HepG2 (cell line): ENCODE results near the gene ZBTB46. TPM values are rescaled to one million over a fixed set of nuclear protein-coding genes. Genes with fewer than 3 reads are reported as not detected.
A peak's percentile ranks its signal among the peaks of the same experiment; 100 is the strongest.

Experiments used
- ATAC-seq: fragments of 200-7000 bp; cut with Tn5 transposase; 3 replicates; pipeline ENCODE4 v1.9.1; 2020; ENCODE audit warnings: mild to moderate bottlenecking, moderate library complexity
- BruUV-seq: library from RNA; stranded (reverse); fragments of 400-500 nt; replicated peaks from 2 replicates; lab custom pipeline; 2021; lab: Mats Ljungman, UMichigan
- CTCF ChIA-PET: fragments of 300-600 bp; formaldehyde crosslinking; extraction: SDS; loops from one replicate; lab custom pipeline; 2021; ENCODE audit warnings: low total read pairs, inconsistent platforms, low intra/inter-chr PET ratio; lab: Yijun Ruan, JAX
- POLR2A ChIA-PET: fragments of 350-600 bp; sonication (Branson Sonifier 250); formaldehyde crosslinking; loops from one replicate; lab custom pipeline; 2020; ENCODE audit warnings: antibody characterized with exemption, inconsistent platforms; lab: Yijun Ruan, JAX
- DNase-seq: peaks from one replicate; pipeline ENCODE4 v3.0.0-alpha.2; 2015; ENCODE audit warnings: low spot score
- FAIRE-seq: peaks from 3 replicates; lab custom pipeline; 2011; peaks lifted over from hg19 to GRCh38; lab: Jason Lieb, UNC
- H2AFZ ChIP-seq: one replicate; pipeline ENCODE4 v1.6.1; 2011; ENCODE audit warnings: low read length, inconsistent platforms
- H3K27ac ChIP-seq: fragments of 300-600 bp; 3 replicates; pipeline ENCODE4 v1.8.0; 2011; ENCODE audit warnings: mixed run types, mild to moderate bottlenecking, mixed read lengths, low read length, inconsistent platforms; ENCODE audit not compliant: insufficient read depth; ENCODE audit errors: extremely low read length
- H3K27me3 ChIP-seq, 2 experiments: fragments of 200-600 bp in 1 of 2; 2 replicates in 1 of 2; 3 replicates in 1 of 2; pipeline versions ENCODE4 v1.6.0 to v1.8.0; 2011; ENCODE audit warnings: low read length in 2 of 2, mild to moderate bottlenecking in 2 of 2, moderate library complexity in 2 of 2, inconsistent platforms in 1 of 2; ENCODE audit not compliant: insufficient read depth in 2 of 2, control insufficient read depth in 1 of 2
- H3K36me3 ChIP-seq, 2 experiments: fragments of 200-600 bp in 1 of 2; replicated peaks in 1 of 2; 2 replicates in 1 of 2; 3 replicates in 1 of 2; pipeline versions ENCODE4 v1.5.1 to v1.8.0; 2011; ENCODE audit warnings: low read length in 2 of 2, inconsistent platforms in 1 of 2; ENCODE audit not compliant: insufficient read depth in 2 of 2, control insufficient read depth in 1 of 2
- H3K4me1 ChIP-seq: 2 replicates; pipeline ENCODE4 v1.5.1; 2012; ENCODE audit warnings: low read length, inconsistent platforms; ENCODE audit not compliant: insufficient read depth
- H3K4me2 ChIP-seq: 2 replicates; pipeline ENCODE4 v1.6.0; 2011; ENCODE audit warnings: low read depth, low read length, inconsistent platforms
- H3K4me3 ChIP-seq, 3 experiments: fragments of 200-600 bp in 1 of 3; sonication (generic), shearing (Covaris generic) in 1 of 3; replicated peaks in 1 of 3; 2 replicates each; pipeline ENCODE4 v1.5.1; 2011 to 2016; ENCODE audit warnings: low read length in 3 of 3, inconsistent platforms in 2 of 3, low read depth in 2 of 3, mild to moderate bottlenecking in 2 of 3, control low read depth in 1 of 3, mixed read lengths in 1 of 3; ENCODE audit not compliant: insufficient read depth in 1 of 3
- H3K79me2 ChIP-seq: one replicate; pipeline ENCODE4 v1.6.1; 2011; ENCODE audit warnings: low read length, inconsistent platforms; ENCODE audit not compliant: insufficient read depth
- H3K9ac ChIP-seq: 2 replicates; pipeline ENCODE4 v1.6.0; 2011; ENCODE audit warnings: mild to moderate bottlenecking, low read depth, low read length, inconsistent platforms; ENCODE audit not compliant: insufficient read depth
- H3K9me3 ChIP-seq: 2 replicates; pipeline ENCODE4 v1.5.1; 2012; ENCODE audit warnings: mild to moderate bottlenecking, low read length
- H4K20me1 ChIP-seq: 2 replicates; pipeline ENCODE4 v1.6.0; 2011; ENCODE audit warnings: inconsistent platforms, mild to moderate bottlenecking, low read length, moderate library complexity; ENCODE audit not compliant: insufficient read depth
- FOXP1 ChIP-seq, 2 experiments: fragments of 450-650 bp in 1 of 2; IDR thresholded peaks; 2 replicates each; pipeline ENCODE4 v1.6.1; 2017 to 2018; ENCODE audit warnings: antibody characterized with exemption in 1 of 2
- NCOA5 ChIP-seq: sonication (generic); formaldehyde crosslinking; IDR thresholded peaks from 2 replicates; pipeline ENCODE4 v1.4.0; 2020; ENCODE audit warnings: missing genetic modification reagents
- SMAD3 ChIP-seq: sonication (generic); formaldehyde crosslinking; IDR thresholded peaks from 2 replicates; pipeline ENCODE4 v1.4.0; 2020; ENCODE audit warnings: missing genetic modification reagents
- TCF7 ChIP-seq: sonication (generic); IDR thresholded peaks from 2 replicates; pipeline ENCODE4 v1.6.1; 2016; ENCODE audit warnings: antibody characterized with exemption, low read depth
- ZNF30 ChIP-seq: sonication (generic); formaldehyde crosslinking; IDR thresholded peaks from 2 replicates; pipeline ENCODE4 v1.5.0; 2020; ENCODE audit warnings: mild to moderate bottlenecking, missing genetic modification reagents
- ZNF468 ChIP-seq: sonication (generic); formaldehyde crosslinking; IDR thresholded peaks from 2 replicates; pipeline ENCODE4 v1.8.0; 2022; ENCODE audit warnings: mild to moderate bottlenecking, moderate library complexity, missing genetic modification reagents
- ZNF605 ChIP-seq: sonication (generic); formaldehyde crosslinking; IDR thresholded peaks from 2 replicates; pipeline ENCODE4 v1.8.0; 2022; ENCODE audit warnings: mild to moderate bottlenecking, missing genetic modification reagents
- WGBS: methylation state at CpG from one replicate; pipeline ENCODE4 v1.1.6; 2017; ENCODE audit warnings: low lambda C conversion rate; 5-methylcytosine and 5-hydroxymethylcytosine counted together
- in situ Hi-C: cut with HindIII; loops from 2 replicates; pipeline ENCODE4 v1.10.0; 2017; ENCODE audit warnings: low pct_unique_long_range_greater_than_20kb; ENCODE audit not compliant: extremely low pct_ligation_motif_present
- intact Hi-C: fragments of 100-400 bp; cut with micrococcal nuclease; formaldehyde crosslinking; loops from one replicate; pipeline ENCODE4 v1.10.0; 2022; ENCODE audit not compliant: unreplicated experiment
- polyA plus RNA-seq, 8 experiments: library from polyadenylated mRNA; depleted of rRNA in 3 of 8; stranded (reverse) in 7 of 8; unstranded in 1 of 8; fragments of >200 nt; fragmentation: Illumina TruSeq in 4 of 8; extraction: Trizol in 4 of 8; gene quantifications; 2 replicates each; pipeline versions ENCODE4 v1.2.1 to v1.2.3, GENCODE V29; 2011 to 2016; ENCODE audit warnings: low read depth in 4 of 8, missing spikeins in 1 of 8, mixed read lengths in 1 of 8; ENCODE audit not compliant: insufficient read depth in 1 of 8
- total RNA-seq, 5 experiments: library from RNA; depleted of rRNA; stranded (reverse); fragments of >200 nt; fragmentation: Illumina TruSeq; extraction: Trizol; gene quantifications; 2 replicates each; pipeline ENCODE4 v1.2.3, GENCODE V29; 2016; ENCODE audit warnings: low read depth in 1 of 5
- TF ChIP-seq, protein P1 (sequence below): sonication (generic); formaldehyde crosslinking; IDR thresholded peaks from 2 replicates; pipeline ENCODE4 v1.4.0; 2020; ENCODE audit warnings: missing genetic modification reagents
- TF ChIP-seq, protein P2 (sequence below): sonication (generic); formaldehyde crosslinking; IDR thresholded peaks from 2 replicates; pipeline ENCODE4 v1.8.0; 2022; ENCODE audit warnings: mild to moderate bottlenecking, missing genetic modification reagents; ENCODE audit not compliant: insufficient replicate concordance
- TF ChIP-seq, protein P3 (sequence below): sonication (generic); formaldehyde crosslinking; IDR thresholded peaks from 2 replicates; pipeline ENCODE4 v1.5.1; 2020; ENCODE audit warnings: mild to moderate bottlenecking, missing genetic modification reagents, moderate library complexity

ZBTB46 gene
- total and polyA plus RNA-seq, 2 of the 13 experiments (the other 11 are each of a cell fraction or from before 2014, with no cell fraction given) = 1.6 to 13.5 TPM

DNA sequence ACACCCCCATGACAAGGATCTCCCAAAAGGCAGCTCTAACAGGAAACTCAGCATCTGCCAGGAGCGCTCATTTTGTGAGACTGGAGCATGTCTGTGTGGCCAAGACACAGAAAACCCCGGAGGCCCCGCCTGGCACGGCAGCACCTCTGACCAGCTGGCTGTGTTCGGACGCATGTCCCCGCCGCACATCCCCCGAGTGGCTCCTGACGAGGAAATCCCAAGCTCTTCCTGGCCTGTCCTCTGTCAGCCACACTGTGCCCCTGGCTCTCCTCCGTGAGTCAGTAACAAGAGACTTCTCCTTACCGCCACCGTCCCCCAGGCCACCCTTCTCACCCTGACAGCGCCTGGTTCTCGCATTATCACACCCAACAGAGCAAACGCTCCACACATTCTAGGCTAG lies 77.1 kb downstream of the ZBTB46 start:
- BruUV-seq = no TSS peak
- CTCF ChIA-PET = no interaction called here
- 85% methylated on average over 16 of the region's 16 CpGs for WGBS

More for the DNA sequence above, 77.1 kb downstream of the ZBTB46 start:
- intact Hi-C loops = no loop called here
- no peak overlapping the region for H3K4me2 ChIP-seq
- H3K4me1 ChIP-seq = peaks cover 36% of the 10 kb centered on the region
- no peaks in the 10 kb centered on the region for H3K9me3 ChIP-seq
- H3K9ac ChIP-seq = no peak overlapping the region
- POLR2A ChIA-PET = no interaction called here
- H4K20me1 ChIP-seq = no peaks in the 10 kb centered on the region
- H3K36me3 ChIP-seq = no peaks in the 10 kb centered on the region
- ATAC-seq (no peak), FAIRE-seq (no peak), DNase-seq (no peak)
- TF ChIP-seq FOXP1 (IDR thresholded peaks at IDR 0.05) (no peak), FOXP1 (CRISPR knock-in tag; IDR thresholded peaks at IDR 0.05) (no peak), ZNF605 (CRISPR knock-in tag) (0 out of 2 replicates have a peak, but pooled peaks have one; percentile 20), NCOA5 (no peak), ZNF468 (CRISPR knock-in tag) (no peak), SMAD3 (CRISPR knock-in tag) (no peak), ZNF30 (CRISPR knock-in tag) (no peak), TCF7 (no peak)
- TF ChIP-seq, protein P1, sequence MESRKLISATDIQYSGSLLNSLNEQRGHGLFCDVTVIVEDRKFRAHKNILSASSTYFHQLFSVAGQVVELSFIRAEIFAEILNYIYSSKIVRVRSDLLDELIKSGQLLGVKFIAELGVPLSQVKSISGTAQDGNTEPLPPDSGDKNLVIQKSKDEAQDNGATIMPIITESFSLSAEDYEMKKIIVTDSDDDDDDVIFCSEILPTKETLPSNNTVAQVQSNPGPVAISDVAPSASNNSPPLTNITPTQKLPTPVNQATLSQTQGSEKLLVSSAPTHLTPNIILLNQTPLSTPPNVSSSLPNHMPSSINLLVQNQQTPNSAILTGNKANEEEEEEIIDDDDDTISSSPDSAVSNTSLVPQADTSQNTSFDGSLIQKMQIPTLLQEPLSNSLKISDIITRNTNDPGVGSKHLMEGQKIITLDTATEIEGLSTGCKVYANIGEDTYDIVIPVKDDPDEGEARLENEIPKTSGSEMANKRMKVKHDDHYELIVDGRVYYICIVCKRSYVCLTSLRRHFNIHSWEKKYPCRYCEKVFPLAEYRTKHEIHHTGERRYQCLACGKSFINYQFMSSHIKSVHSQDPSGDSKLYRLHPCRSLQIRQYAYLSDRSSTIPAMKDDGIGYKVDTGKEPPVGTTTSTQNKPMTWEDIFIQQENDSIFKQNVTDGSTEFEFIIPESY = peak; percentile 91
- TF ChIP-seq, protein P2, sequence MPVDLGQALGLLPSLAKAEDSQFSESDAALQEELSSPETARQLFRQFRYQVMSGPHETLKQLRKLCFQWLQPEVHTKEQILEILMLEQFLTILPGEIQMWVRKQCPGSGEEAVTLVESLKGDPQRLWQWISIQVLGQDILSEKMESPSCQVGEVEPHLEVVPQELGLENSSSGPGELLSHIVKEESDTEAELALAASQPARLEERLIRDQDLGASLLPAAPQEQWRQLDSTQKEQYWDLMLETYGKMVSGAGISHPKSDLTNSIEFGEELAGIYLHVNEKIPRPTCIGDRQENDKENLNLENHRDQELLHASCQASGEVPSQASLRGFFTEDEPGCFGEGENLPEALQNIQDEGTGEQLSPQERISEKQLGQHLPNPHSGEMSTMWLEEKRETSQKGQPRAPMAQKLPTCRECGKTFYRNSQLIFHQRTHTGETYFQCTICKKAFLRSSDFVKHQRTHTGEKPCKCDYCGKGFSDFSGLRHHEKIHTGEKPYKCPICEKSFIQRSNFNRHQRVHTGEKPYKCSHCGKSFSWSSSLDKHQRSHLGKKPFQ (CRISPR knock-in tag) = no peak
- TF ChIP-seq, protein P3, sequence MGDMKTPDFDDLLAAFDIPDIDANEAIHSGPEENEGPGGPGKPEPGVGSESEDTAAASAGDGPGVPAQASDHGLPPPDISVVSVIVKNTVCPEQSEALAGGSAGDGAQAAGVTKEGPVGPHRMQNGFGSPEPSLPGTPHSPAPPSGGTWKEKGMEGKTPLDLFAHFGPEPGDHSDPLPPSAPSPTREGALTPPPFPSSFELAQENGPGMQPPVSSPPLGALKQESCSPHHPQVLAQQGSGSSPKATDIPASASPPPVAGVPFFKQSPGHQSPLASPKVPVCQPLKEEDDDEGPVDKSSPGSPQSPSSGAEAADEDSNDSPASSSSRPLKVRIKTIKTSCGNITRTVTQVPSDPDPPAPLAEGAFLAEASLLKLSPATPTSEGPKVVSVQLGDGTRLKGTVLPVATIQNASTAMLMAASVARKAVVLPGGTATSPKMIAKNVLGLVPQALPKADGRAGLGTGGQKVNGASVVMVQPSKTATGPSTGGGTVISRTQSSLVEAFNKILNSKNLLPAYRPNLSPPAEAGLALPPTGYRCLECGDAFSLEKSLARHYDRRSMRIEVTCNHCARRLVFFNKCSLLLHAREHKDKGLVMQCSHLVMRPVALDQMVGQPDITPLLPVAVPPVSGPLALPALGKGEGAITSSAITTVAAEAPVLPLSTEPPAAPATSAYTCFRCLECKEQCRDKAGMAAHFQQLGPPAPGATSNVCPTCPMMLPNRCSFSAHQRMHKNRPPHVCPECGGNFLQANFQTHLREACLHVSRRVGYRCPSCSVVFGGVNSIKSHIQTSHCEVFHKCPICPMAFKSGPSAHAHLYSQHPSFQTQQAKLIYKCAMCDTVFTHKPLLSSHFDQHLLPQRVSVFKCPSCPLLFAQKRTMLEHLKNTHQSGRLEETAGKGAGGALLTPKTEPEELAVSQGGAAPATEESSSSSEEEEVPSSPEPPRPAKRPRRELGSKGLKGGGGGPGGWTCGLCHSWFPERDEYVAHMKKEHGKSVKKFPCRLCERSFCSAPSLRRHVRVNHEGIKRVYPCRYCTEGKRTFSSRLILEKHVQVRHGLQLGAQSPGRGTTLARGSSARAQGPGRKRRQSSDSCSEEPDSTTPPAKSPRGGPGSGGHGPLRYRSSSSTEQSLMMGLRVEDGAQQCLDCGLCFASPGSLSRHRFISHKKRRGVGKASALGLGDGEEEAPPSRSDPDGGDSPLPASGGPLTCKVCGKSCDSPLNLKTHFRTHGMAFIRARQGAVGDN = peak; percentile 10; the same call in 1 of the 2 replicates
- H3K79me2 ChIP-seq = no peaks in the 10 kb centered on the region
- H3K27me3 ChIP-seq = peaks cover 0 to 3% of the 10 kb centered on the region in 2 experiments; a peak in 1 of 5 replicates
- H2AFZ ChIP-seq = no peak overlapping the region
- H3K27ac ChIP-seq = no peak overlapping the region
- no peak overlapping the region for H3K4me3 ChIP-seq
- in situ Hi-C loops = no loop called here
